ENCODE results near the gene FGF19. TPM values are rescaled to one million over a fixed set of nuclear protein-coding genes. Genes with fewer than 3 reads are reported as not detected.

FGF19 gene
- total and polyA plus RNA-seq, 8 donors: not detected

- Histone ChIP-seq H3K27me3 (no peaks in the 10 kb centered on the region), H3K4me1 (peaks cover 0 to 11% (median 8%) of the 10 kb centered on the region in 4 donors), H3K4me3 (no peak overlapping the region), H3K36me3 (peaks cover 9 to 55% (median 51%) of the 10 kb centered on the region in 4 donors), H3K27ac (no peak overlapping the region), H3K9me3 (no peaks in the 10 kb centered on the region)
- TF ChIP-seq CTCF (IDR thresholded peaks at IDR 0.05) (no peak), EP300 (IDR thresholded peaks at IDR 0.05) (no peak), POLR2A (IDR thresholded peaks at IDR 0.05) (no peak), POLR2AphosphoS5 (IDR thresholded peaks at IDR 0.05) (no peak)
- WGBS, 5 donors: 70 to 80% (median 73%) methylated on average over 22 to 38 of the region's 38 CpGs
- no peak for DNase-seq
- intact Hi-C loops (cut with DNase I; ENCODE audit: low total_unique reads): no loop called here
Observed at GRCh38 chr11:69654001-69654659, 49.7 kb downstream of the FGF19 start.

GRCh38 chr11:69653406-69653960 lies 50.3 kb downstream of the FGF19 start:
- 90 to 93% (median 92%) methylated on average over 23 of the region's 23 CpGs for WGBS, 5 donors
- DNase-seq: no peak
- H3K4me1 ChIP-seq: peaks cover 0 to 11% (median 8%) of the 10 kb centered on the region in 4 donors
- no peak overlapping the region for H3K27ac ChIP-seq
- H3K36me3 ChIP-seq: peaks cover 9 to 62% (median 57%) of the 10 kb centered on the region in 4 donors
- intact Hi-C loops (cut with DNase I; ENCODE audit: low total_unique reads): no loop called here
- H3K9me3 ChIP-seq: no peaks in the 10 kb centered on the region
- H3K4me3 ChIP-seq: no peak overlapping the region
- TF ChIP-seq POLR2AphosphoS5 (IDR thresholded peaks at IDR 0.05): no peak
- no peak for TF ChIP-seq CTCF (IDR thresholded peaks at IDR 0.05)
- no peak for TF ChIP-seq EP300 (IDR thresholded peaks at IDR 0.05)
- TF ChIP-seq POLR2A (IDR thresholded peaks at IDR 0.05): no peak
- H3K27me3 ChIP-seq: no peaks in the 10 kb centered on the region

GRCh38 chr11:69652999-69653398 lies 50.8 kb downstream of the FGF19 start:
- intact Hi-C loops (cut with DNase I; ENCODE audit: low total_unique reads): no loop called here

More at GRCh38 chr11:69652999-69653398, 50.8 kb downstream of the FGF19 start:
- no peaks in the 10 kb centered on the region for H3K9me3 ChIP-seq
- TF ChIP-seq POLR2AphosphoS5 (IDR thresholded peaks at IDR 0.05): no peak
- no peak for TF ChIP-seq CTCF (IDR thresholded peaks at IDR 0.05)
- TF ChIP-seq EP300 (IDR thresholded peaks at IDR 0.05): no peak
- no peak for TF ChIP-seq POLR2A (IDR thresholded peaks at IDR 0.05)
- peaks cover 12 to 66% (median 62%) of the 10 kb centered on the region in 4 donors for H3K36me3 ChIP-seq
- no peak overlapping the region for H3K4me3 ChIP-seq
- H3K27me3 ChIP-seq: no peaks in the 10 kb centered on the region
- H3K4me1 ChIP-seq: peaks cover 0 to 11% (median 6%) of the 10 kb centered on the region in 4 donors
- 77 to 89% (median 79%) methylated on average over 11 of the region's 11 CpGs for WGBS, 5 donors
- H3K27ac ChIP-seq: no peak overlapping the region
- DNase-seq: no peak
